GM23338 (cell line): ENCODE measurements around the gene NOS2. TPM values are rescaled to one million over a fixed set of nuclear protein-coding genes. Genes with fewer than 3 reads are reported as not detected.

Experiments used
- ATAC-seq: fragments of 200-7000 bp; cut with Tn5 transposase; 3 replicates; pipeline ENCODE4 v1.9.1; 2020
- DNase-seq: peaks from one replicate; pipeline ENCODE4 v3.0.0-alpha.2; 2015; ENCODE audit warnings: low spot score
- H2AFZ ChIP-seq: fragments of 200-600 bp; sonication (generic); 2 replicates; pipeline ENCODE4 v1.8.0; 2016; ENCODE audit warnings: antibody characterized with exemption, mild to moderate bottlenecking, moderate library complexity
- H3F3A ChIP-seq: fragments of 200-600 bp; sonication (generic); replicated peaks from 2 replicates; pipeline ENCODE4 v1.8.0; 2017; ENCODE audit warnings: antibody characterized with exemption, mixed run types, low read depth
- H3K27ac ChIP-seq: fragments of 200-600 bp; sonication (generic); 2 replicates; pipeline ENCODE4 v1.6.1; 2016; ENCODE audit warnings: low read depth
- H3K27me3 ChIP-seq: fragments of 200-600 bp; sonication (generic); 2 replicates; pipeline ENCODE4 v1.8.0; 2016; ENCODE audit warnings: mild to moderate bottlenecking, mixed run types, moderate library complexity; ENCODE audit not compliant: insufficient read depth
- H3K36me3 ChIP-seq: fragments of 200-600 bp; sonication (generic); 2 replicates; pipeline ENCODE4 v1.8.0; 2016; ENCODE audit warnings: mild to moderate bottlenecking; ENCODE audit not compliant: insufficient read depth
- H3K4me1 ChIP-seq: fragments of 200-600 bp; sonication (generic); 2 replicates; pipeline ENCODE4 v1.8.0; 2016; ENCODE audit warnings: mild to moderate bottlenecking, moderate library complexity; ENCODE audit not compliant: insufficient read depth
- H3K4me2 ChIP-seq: fragments of 200-600 bp; sonication (generic); 2 replicates; pipeline ENCODE4 v1.7.1; 2017; ENCODE audit warnings: mixed run types
- H3K4me3 ChIP-seq: fragments of 200-600 bp; sonication (generic); 2 replicates; pipeline ENCODE4 v1.6.1; 2016; ENCODE audit warnings: mixed run types
- H3K79me2 ChIP-seq: fragments of 200-600 bp; sonication (generic); replicated peaks from 2 replicates; pipeline ENCODE4 v1.8.0; 2017; ENCODE audit warnings: mild to moderate bottlenecking; ENCODE audit not compliant: insufficient read depth
- H3K9me2 ChIP-seq: fragments of 200-600 bp; sonication (generic); 2 replicates; pipeline ENCODE4 v1.8.0; 2017; ENCODE audit not compliant: insufficient read depth
- H4K20me1 ChIP-seq: fragments of 200-600 bp; sonication (generic); replicated peaks from 2 replicates; pipeline ENCODE4 v1.8.0; 2017; ENCODE audit warnings: mild to moderate bottlenecking; ENCODE audit not compliant: insufficient read depth
- H3K27ac Mint-ChIP-seq: 2 replicates; pipeline ENCODE4 v1.8.0; 2020; ENCODE audit warnings: inconsistent platforms, mild to moderate bottlenecking, moderate library complexity, mixed read lengths
- H3K27me3 Mint-ChIP-seq: 3 replicates; pipeline ENCODE4 v1.8.0; 2022; ENCODE audit warnings: low read depth, mild to moderate bottlenecking, moderate library complexity, mixed read lengths, inconsistent platforms; ENCODE audit not compliant: insufficient read depth, poor library complexity
- H3K36me3 Mint-ChIP-seq: 3 replicates; pipeline ENCODE4 v1.8.0; 2021; ENCODE audit warnings: low read depth, mild to moderate bottlenecking, inconsistent platforms, moderate library complexity, mixed read lengths
- H3K4me1 Mint-ChIP-seq: 3 replicates; pipeline ENCODE4 v1.8.0; 2020; ENCODE audit warnings: mild to moderate bottlenecking, inconsistent platforms, mixed read lengths
- H3K4me3 Mint-ChIP-seq: 3 replicates; pipeline ENCODE4 v1.8.0; 2021; ENCODE audit warnings: moderate library complexity, mild to moderate bottlenecking, inconsistent platforms, mixed read lengths
- H3K9me3 Mint-ChIP-seq: 3 replicates; pipeline ENCODE4 v1.8.0; 2020; ENCODE audit warnings: moderate library complexity, mild to moderate bottlenecking, inconsistent platforms, mixed read lengths
- CREB1 ChIP-seq: fragments of 250-450 bp; sonication (Bioruptor Pico); IDR thresholded peaks from 2 replicates; pipeline ENCODE4 v1.5.0; 2020; ENCODE audit warnings: low read depth, mild to moderate bottlenecking, moderate library complexity
- CTCF ChIP-seq, 2 experiments: fragments of 200-600 bp in 1 of 2; sonication (generic) in 1 of 2; conservative IDR thresholded peaks; 2 replicates each; pipeline versions ENCODE4 v1.5.1 to v1.6.1; 2016 to 2017; ENCODE audit warnings: antibody characterized with exemption in 2 of 2, low read depth in 2 of 2, mild to moderate bottlenecking in 2 of 2, moderate library complexity in 1 of 2
- ETS1 ChIP-seq: IDR thresholded peaks from 2 replicates; pipeline ENCODE4 v1.6.1; 2016; ENCODE audit warnings: antibody characterized with exemption
- EZH2 ChIP-seq: fragments of 200-600 bp; sonication (generic); IDR thresholded peaks from one replicate; pipeline ENCODE4 v1.8.0; 2017; ENCODE audit warnings: antibody characterized with exemption, mild to moderate bottlenecking, low read depth; ENCODE audit not compliant: unreplicated experiment
- JUNB ChIP-seq: IDR thresholded peaks from one replicate; pipeline ENCODE4 v1.6.1; 2016; ENCODE audit warnings: antibody characterized with exemption; ENCODE audit not compliant: unreplicated experiment
- NANOG ChIP-seq: IDR thresholded peaks from 2 replicates; pipeline ENCODE4 v1.6.1; 2016; ENCODE audit warnings: antibody characterized with exemption, borderline replicate concordance
- STAT1 ChIP-seq: IDR thresholded peaks from one replicate; pipeline ENCODE4 v1.6.1; 2016; ENCODE audit warnings: antibody characterized with exemption; ENCODE audit not compliant: unreplicated experiment
- ZNF114 ChIP-seq: fragments of 250-450 bp; sonication (Bioruptor Pico); IDR thresholded peaks from 2 replicates; pipeline ENCODE4 v1.5.0; 2020; ENCODE audit warnings: mild to moderate bottlenecking, moderate library complexity
- ZNF331 ChIP-seq: fragments of 250-450 bp; sonication (Bioruptor Pico); IDR thresholded peaks from 2 replicates; pipeline ENCODE4 v1.5.0; 2020; ENCODE audit warnings: low read depth, mild to moderate bottlenecking, moderate library complexity
- ZNF462 ChIP-seq: fragments of 250-450 bp; sonication (Bioruptor Pico); IDR thresholded peaks from 2 replicates; pipeline ENCODE4 v1.5.0; 2020; ENCODE audit warnings: mild to moderate bottlenecking, moderate library complexity
- polyA plus RNA-seq: library from polyadenylated mRNA; unstranded; fragments of >200 nt; fragmentation: Nextera tagmentation; extraction: Ambion mirVana; gene quantifications from 2 replicates; pipeline ENCODE4 v1.2.1, GENCODE V29; 2016
- total RNA-seq: library from RNA; depleted of rRNA; stranded (reverse); fragments of >200 nt; shearing (Covaris generic); gene quantifications from 2 replicates; pipeline ENCODE4 v1.2.3, GENCODE V29; 2014

Gene NOS2
- total and polyA plus RNA-seq, 2 experiments from 2014 or later = 0.44 to 2.7 TPM

GRCh38 chr17:27817731-27818130 is 17.4 kb upstream of the NOS2 start (continued):
- no peak for TF ChIP-seq ETS1
- no peak for TF ChIP-seq STAT1
- no peak for TF ChIP-seq CTCF (conservative IDR thresholded peaks at IDR 0.05; ENCODE audit: low read depth in 2 of 2)

GRCh38 chr17:27816946-27817345 is 16.6 kb upstream of the NOS2 start:
- Mint-ChIP-seq H3K9me3 (peaks cover 14% of the 10 kb centered on the region), H3K36me3 (peaks cover 13% of the 10 kb centered on the region), H3K27ac (no peak overlapping the region), H3K4me1 (peaks cover 4% of the 10 kb centered on the region; the same call in 2 of the 3 replicates), H3K4me3 (no peak overlapping the region), H3K27me3 (peaks cover 5% of the 10 kb centered on the region)
- Histone ChIP-seq H2AFZ (no peak overlapping the region), H3K4me3 (no peak overlapping the region), H3F3A (no peaks in the 10 kb centered on the region), H3K4me1 (no peaks in the 10 kb centered on the region), H3K9me2 (no peaks in the 10 kb centered on the region), H3K36me3 (no peaks in the 10 kb centered on the region), H3K4me2 (no peak overlapping the region), H3K79me2 (no peaks in the 10 kb centered on the region), H3K27me3 (no peaks in the 10 kb centered on the region), H4K20me1 (no peaks in the 10 kb centered on the region), H3K27ac (no peak overlapping the region)
- ATAC-seq = no peak
- no peak for TF ChIP-seq STAT1
- DNase-seq = no peak

- H3K36me3 Mint-ChIP-seq = no peaks in the 10 kb centered on the region
- no peak overlapping the region for H3K27ac ChIP-seq
- DNase-seq = no peak
- no peaks in the 10 kb centered on the region for H3F3A ChIP-seq
- H3K4me3 ChIP-seq = no peak overlapping the region
- H4K20me1 ChIP-seq = no peaks in the 10 kb centered on the region
- H3K27me3 ChIP-seq = no peaks in the 10 kb centered on the region
- no peak for TF ChIP-seq CREB1 (CRISPR knock-in tag)
- TF ChIP-seq NANOG = no peak
- TF ChIP-seq EZH2 = no peak
- TF ChIP-seq JUNB = no peak
- no peak for TF ChIP-seq ZNF462 (CRISPR knock-in tag)
- no peak for TF ChIP-seq ETS1
- no peak for TF ChIP-seq ZNF114 (CRISPR knock-in tag)
- TF ChIP-seq ZNF331 (CRISPR knock-in tag) = no peak
- H3K27me3 Mint-ChIP-seq = peaks cover 9% of the 10 kb centered on the region
- no peak overlapping the region for H3K4me2 ChIP-seq
- H3K4me1 Mint-ChIP-seq = peaks cover 9% of the 10 kb centered on the region
- peaks cover 4% of the 10 kb centered on the region; the same call in 1 of the 2 replicates for H3K9me2 ChIP-seq
- no peaks in the 10 kb centered on the region for H3K79me2 ChIP-seq
- H3K4me3 Mint-ChIP-seq = no peak overlapping the region
- H3K27ac Mint-ChIP-seq = no peak overlapping the region
- no peaks in the 10 kb centered on the region for H3K4me1 ChIP-seq
- ATAC-seq = no peak
- no peak overlapping the region for H2AFZ ChIP-seq
- peaks cover 11% of the 10 kb centered on the region; the same call in 2 of the 3 replicates for H3K9me3 Mint-ChIP-seq
- no peaks in the 10 kb centered on the region for H3K36me3 ChIP-seq
Observed at GRCh38 chr17:27811961-27812360, 11.6 kb upstream of the NOS2 start.
